Memory B cell (primary cell): Measurements from ENCODE around the gene PPP1R9B.
A peak's percentile ranks its signal among the peaks of the same experiment; 100 is the strongest.

ENCODE experiments used
- ATAC-seq: fragments of 150-1000 bp; cut with Tn5 transposase; 2 replicates; pipeline ENCODE4 v1.10.0; 2021; ENCODE audit warnings: low read depth, mild to moderate bottlenecking, moderate library complexity
- DNase-seq, 2 donors: peaks; one replicate each; pipeline ENCODE4 v3.0.0; 2022; ENCODE audit warnings: low spot score in 2 of 2
- H3K27ac Mint-ChIP-seq: one replicate; pipeline ENCODE4 v1.8.0; 2022; ENCODE audit warnings: mild to moderate bottlenecking, moderate library complexity, mixed read lengths
- H3K27me3 Mint-ChIP-seq: one replicate; pipeline ENCODE4 v1.8.0; 2022; ENCODE audit warnings: mixed read lengths
- H3K36me3 Mint-ChIP-seq: one replicate; pipeline ENCODE4 v1.8.0; 2022; ENCODE audit warnings: mild to moderate bottlenecking, mixed read lengths
- H3K4me1 Mint-ChIP-seq: one replicate; pipeline ENCODE4 v1.8.0; 2022; ENCODE audit warnings: mixed read lengths
- H3K4me3 Mint-ChIP-seq: one replicate; pipeline ENCODE4 v1.8.0; 2022; ENCODE audit warnings: mild to moderate bottlenecking, moderate library complexity, mixed read lengths
- H3K9me3 Mint-ChIP-seq: one replicate; pipeline ENCODE4 v1.8.0; 2022; ENCODE audit warnings: mixed read lengths

Gene PPP1R9B

DNA sequence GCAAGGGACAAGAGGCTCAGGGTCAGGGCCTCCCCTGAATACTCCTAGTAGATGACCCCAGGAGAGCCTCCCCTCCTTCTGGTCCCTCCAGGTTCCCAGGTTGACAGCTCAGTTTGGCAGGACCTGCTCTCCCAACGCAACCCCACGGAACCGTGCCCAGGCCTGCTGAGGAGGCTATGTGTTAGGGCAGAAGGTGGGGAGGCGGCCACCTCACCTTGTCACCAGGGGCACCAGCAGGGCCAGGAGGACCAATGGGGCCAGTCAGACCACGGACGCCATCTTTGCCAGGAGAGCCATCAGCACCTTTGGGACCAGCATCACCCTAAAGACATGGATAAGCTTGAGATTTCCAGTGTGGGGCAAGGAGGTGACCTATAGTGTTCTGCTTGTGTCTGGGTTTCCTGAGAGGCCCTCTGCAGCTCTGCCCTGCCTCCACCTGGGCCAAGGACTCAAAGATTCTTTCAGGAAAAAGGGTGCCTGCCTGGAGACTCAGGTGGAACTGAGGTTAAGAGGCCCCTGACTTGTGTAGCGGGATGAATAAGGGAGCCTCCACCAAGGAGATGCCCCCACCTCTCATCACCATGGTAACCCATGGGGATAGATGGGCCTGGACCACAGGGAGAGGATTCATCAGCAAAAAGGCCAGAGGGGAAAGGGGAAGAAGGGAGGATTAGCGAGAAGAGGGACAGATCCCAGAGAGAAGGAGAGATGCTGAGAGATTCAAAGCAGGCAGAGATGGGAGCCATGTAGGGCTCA is 40.3 kb upstream of the PPP1R9B start:
- Mint-ChIP-seq H3K27me3 (peaks cover 6% of the 10 kb centered on the region), H3K4me1 (peaks cover 2% of the 10 kb centered on the region), H3K27ac (no peak overlapping the region), H3K9me3 (no peaks in the 10 kb centered on the region), H3K36me3 (no peaks in the 10 kb centered on the region), H3K4me3 (no peak overlapping the region)
- ATAC-seq (no peak), DNase-seq (no peak)

- H3K9me3 Mint-ChIP-seq = no peaks in the 10 kb centered on the region
- no peak for DNase-seq
- H3K27ac Mint-ChIP-seq = no peak overlapping the region
- no peak for ATAC-seq
- H3K36me3 Mint-ChIP-seq = no peaks in the 10 kb centered on the region
- H3K4me3 Mint-ChIP-seq = no peak overlapping the region
- H3K4me1 Mint-ChIP-seq = peaks cover 6% of the 10 kb centered on the region
- H3K27me3 Mint-ChIP-seq = peaks cover 6% of the 10 kb centered on the region
These were observed 39.8 kb upstream of the PPP1R9B start for GRCh38 chr17:50190293-50190602.

DNA sequence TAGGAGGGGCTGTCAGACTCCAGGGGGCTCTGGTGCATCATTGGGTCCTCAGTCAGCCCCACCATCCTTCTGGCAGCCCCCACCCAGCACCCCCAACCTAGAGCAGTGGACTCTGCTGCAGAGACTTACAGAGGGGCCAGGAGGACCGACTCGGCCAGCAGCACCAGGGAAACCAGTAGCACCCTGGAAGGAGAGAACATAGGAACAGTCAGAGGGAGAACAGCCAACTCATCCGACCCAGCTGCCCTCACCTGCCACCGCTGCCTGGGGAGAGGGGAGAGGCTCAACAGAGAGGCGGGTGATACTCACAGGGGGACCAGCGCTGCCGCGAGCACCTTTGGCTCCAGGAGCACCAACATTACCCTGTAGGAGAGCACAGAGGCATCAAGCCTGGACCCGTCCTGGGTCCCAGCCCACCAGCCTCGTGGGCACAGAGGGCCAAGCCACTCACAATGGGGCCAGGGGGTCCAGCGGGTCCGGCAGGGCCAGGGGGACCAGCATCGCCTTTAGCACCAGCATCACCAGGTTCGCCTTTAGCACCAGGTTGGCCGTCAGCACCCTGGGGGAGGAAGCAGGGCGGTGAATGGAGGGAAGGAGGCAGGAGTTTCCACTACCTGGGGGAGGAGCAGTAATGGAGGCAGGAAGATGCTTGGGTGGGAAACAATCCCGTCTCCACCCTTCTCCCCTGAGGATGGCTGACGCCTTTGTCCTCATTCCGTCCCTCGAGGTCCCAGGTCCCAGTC is 39.2 kb upstream of the PPP1R9B start:
- H3K4me3 Mint-ChIP-seq = no peak overlapping the region
- peaks cover 6% of the 10 kb centered on the region for H3K27me3 Mint-ChIP-seq
- peaks cover 10% of the 10 kb centered on the region for H3K4me1 Mint-ChIP-seq
- H3K9me3 Mint-ChIP-seq = no peaks in the 10 kb centered on the region
- H3K27ac Mint-ChIP-seq = no peak overlapping the region
- ATAC-seq = no peak
- no peaks in the 10 kb centered on the region for H3K36me3 Mint-ChIP-seq
- no peak for DNase-seq

GRCh38 chr17:50188921-50189549 is 38.6 kb upstream of the PPP1R9B start:
- Mint-ChIP-seq H3K9me3 (no peaks in the 10 kb centered on the region), H3K36me3 (no peaks in the 10 kb centered on the region), H3K27me3 (peaks cover 4% of the 10 kb centered on the region), H3K4me3 (no peak overlapping the region), H3K4me1 (peaks cover 14% of the 10 kb centered on the region), H3K27ac (no peak overlapping the region)
- ATAC-seq (no peak), DNase-seq (no peak)

DNA sequence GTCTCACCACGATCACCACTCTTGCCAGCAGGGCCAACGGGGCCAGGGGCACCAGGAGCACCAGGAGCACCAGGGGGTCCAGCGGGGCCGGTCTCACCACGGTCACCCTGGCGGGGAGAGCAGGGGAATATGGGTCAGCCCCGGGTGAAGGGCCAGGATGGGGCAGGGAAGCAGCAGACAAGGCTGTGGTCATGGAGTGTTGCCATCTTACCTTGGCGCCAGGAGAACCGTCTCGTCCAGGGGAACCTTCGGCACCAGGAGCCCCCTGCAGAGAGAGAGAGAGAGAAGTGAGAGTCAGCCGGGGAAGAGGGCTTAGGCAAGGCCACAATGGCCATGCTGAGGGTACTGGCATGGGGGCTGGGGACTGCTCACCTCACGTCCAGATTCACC is 38.0 kb upstream of the PPP1R9B start:
- Mint-ChIP-seq H3K27ac (no peak overlapping the region), H3K4me1 (peaks cover 19% of the 10 kb centered on the region), H3K27me3 (peaks cover 4% of the 10 kb centered on the region), H3K36me3 (no peaks in the 10 kb centered on the region), H3K9me3 (no peaks in the 10 kb centered on the region), H3K4me3 (no peak overlapping the region)
- DNase-seq (no peak), ATAC-seq (no peak)

DNA sequence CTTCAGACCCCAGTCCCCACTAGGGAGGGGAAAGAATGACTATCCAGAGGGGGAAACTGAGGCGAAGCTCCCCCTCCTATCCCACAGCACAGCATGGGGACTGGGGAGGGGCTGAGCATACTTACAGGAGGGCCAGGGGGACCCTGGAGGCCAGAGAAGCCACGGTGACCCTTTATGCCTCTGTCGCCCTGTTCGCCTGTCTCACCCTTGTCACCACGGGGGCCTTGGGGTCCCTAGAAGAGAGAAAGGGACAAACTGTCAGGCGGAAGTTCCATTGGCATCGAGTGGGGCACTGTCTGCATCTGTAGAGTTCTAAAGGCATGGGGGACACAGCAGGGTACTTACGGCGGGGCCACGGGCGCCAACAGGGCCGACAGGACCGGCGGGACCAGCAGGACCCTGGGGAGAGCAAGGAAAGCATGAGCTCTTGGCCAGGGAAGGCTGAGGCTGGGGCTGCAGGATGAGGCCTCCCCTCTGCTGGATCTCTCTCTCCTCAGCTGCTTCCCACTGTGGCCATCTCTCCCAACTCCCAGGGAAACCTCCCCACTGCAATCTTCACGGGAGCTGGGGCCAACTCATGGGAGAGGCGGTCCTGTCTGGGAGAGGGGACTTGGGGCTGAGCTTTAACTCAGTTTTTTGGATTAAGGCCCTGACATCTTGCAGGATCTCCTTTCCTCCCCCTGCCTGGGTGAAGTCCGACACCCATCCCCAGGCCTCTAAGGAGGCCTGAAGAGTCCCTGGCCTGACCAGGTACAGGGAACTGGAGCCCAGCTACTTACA is 37.5 kb upstream of the PPP1R9B start:
- Mint-ChIP-seq H3K9me3 (no peaks in the 10 kb centered on the region), H3K36me3 (no peaks in the 10 kb centered on the region), H3K27ac (no peak overlapping the region), H3K4me3 (no peak overlapping the region), H3K4me1 (peaks cover 22% of the 10 kb centered on the region), H3K27me3 (peaks cover 4% of the 10 kb centered on the region)
- ATAC-seq = no peak
- DNase-seq = no peak

DNA sequence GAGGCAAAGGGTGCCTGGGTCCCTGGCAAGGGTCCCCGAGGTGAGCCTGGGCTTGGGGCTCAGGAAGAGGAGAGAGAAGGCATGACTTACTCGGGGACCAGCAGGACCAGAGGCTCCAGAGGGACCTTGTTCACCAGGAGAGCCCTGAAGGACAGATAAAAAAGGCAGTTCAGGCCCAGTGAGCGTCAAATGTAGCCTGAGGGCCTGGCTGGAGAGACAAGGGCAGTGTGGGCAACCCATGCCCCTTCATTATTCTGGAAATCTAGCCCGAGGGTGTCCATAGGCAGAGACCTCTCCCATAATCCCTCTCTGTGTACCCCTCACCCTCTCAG is 36.9 kb upstream of the PPP1R9B start:
- H3K36me3 Mint-ChIP-seq = no peaks in the 10 kb centered on the region

DNA sequence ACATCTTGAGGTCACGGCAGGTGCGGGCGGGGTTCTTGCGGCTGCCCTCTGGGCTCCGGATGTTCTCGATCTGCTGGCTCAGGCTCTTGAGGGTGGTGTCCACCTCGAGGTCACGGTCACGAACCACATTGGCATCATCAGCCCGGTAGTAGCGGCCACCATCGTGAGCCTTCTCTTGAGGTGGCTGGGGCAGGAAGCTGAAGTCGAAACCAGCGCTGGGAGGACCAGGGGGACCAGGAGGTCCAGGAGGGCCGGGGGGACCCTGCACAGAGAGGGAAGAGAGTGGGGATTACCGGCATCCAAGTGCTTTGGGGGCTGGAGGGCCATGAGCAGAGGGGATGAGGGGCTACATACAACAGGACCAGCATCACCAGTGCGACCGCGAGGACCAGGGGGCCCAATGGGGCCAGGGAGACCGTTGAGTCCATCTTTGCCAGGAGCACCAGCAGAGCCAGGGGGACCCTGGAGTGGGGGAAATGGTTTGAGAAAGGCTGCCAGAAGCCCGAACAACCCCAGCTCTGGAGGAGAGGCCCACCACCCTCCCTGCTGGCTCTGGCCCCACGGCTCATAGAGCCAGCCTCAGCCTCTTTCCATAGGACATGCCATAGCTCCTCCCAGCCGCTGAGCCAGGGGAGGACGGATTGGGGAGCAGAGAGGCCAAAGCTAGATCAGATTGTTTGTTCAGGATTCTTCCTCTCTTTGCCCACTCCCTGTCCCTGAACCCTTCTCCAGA is 36.4 kb upstream of the PPP1R9B start:
- no peak for DNase-seq
- no peak for ATAC-seq
- Mint-ChIP-seq H3K27me3 (peaks cover 4% of the 10 kb centered on the region), H3K27ac (no peak overlapping the region), H3K4me3 (no peak overlapping the region), H3K4me1 (peaks cover 25% of the 10 kb centered on the region), H3K9me3 (no peaks in the 10 kb centered on the region), H3K36me3 (no peaks in the 10 kb centered on the region)

More for the DNA sequence above, 36.9 kb upstream of the PPP1R9B start:
- no peak for DNase-seq
- Mint-ChIP-seq H3K27me3 (peaks cover 4% of the 10 kb centered on the region), H3K9me3 (no peaks in the 10 kb centered on the region), H3K4me1 (peaks cover 23% of the 10 kb centered on the region), H3K4me3 (no peak overlapping the region), H3K27ac (no peak overlapping the region)
- no peak for ATAC-seq

- peaks cover 28% of the 10 kb centered on the region for H3K4me1 Mint-ChIP-seq
- H3K27me3 Mint-ChIP-seq = peaks cover 4% of the 10 kb centered on the region
- H3K36me3 Mint-ChIP-seq = no peaks in the 10 kb centered on the region
- ATAC-seq (no peak), DNase-seq (no peak)
- peak overlapping the region; percentile 25 for H3K4me3 Mint-ChIP-seq
- H3K9me3 Mint-ChIP-seq = no peaks in the 10 kb centered on the region
- H3K27ac Mint-ChIP-seq = no peak overlapping the region
These were observed 35.4 kb upstream of the PPP1R9B start for GRCh38 chr17:50185631-50186471.

GRCh38 chr17:50184611-50185398 is 34.3 kb upstream of the PPP1R9B start:
- no peak overlapping the region for H3K27ac Mint-ChIP-seq
- no peaks in the 10 kb centered on the region for H3K36me3 Mint-ChIP-seq
- DNase-seq (no peak), ATAC-seq (no peak)
- no peaks in the 10 kb centered on the region for H3K9me3 Mint-ChIP-seq
- peaks cover 4% of the 10 kb centered on the region for H3K27me3 Mint-ChIP-seq
- no peak overlapping the region for H3K4me3 Mint-ChIP-seq
- H3K4me1 Mint-ChIP-seq = peaks cover 28% of the 10 kb centered on the region

- H3K27ac Mint-ChIP-seq = no peak overlapping the region
- peaks cover 28% of the 10 kb centered on the region for H3K4me1 Mint-ChIP-seq
- peaks cover 2% of the 10 kb centered on the region for H3K27me3 Mint-ChIP-seq
- H3K4me3 Mint-ChIP-seq = peak overlapping the region; percentile 35
- ATAC-seq (peak; percentile 40), DNase-seq (no peak)
- no peaks in the 10 kb centered on the region for H3K36me3 Mint-ChIP-seq
- no peaks in the 10 kb centered on the region for H3K9me3 Mint-ChIP-seq
These were observed 33.6 kb upstream of the PPP1R9B start for GRCh38 chr17:50184064-50184463.

- H3K4me3 Mint-ChIP-seq = peak overlapping the region; percentile 35
- no peak overlapping the region for H3K27ac Mint-ChIP-seq
- H3K36me3 Mint-ChIP-seq = no peaks in the 10 kb centered on the region
- no peaks in the 10 kb centered on the region for H3K9me3 Mint-ChIP-seq
- peaks cover 28% of the 10 kb centered on the region for H3K4me1 Mint-ChIP-seq
- ATAC-seq (peak; percentile 82), DNase-seq (no peak)
- peaks cover under 1% of the 10 kb centered on the region for H3K27me3 Mint-ChIP-seq
These were observed 33.0 kb upstream of the PPP1R9B start for GRCh38 chr17:50183421-50183994.
